DMS153 treated with DMSO at 0.1 percent for 48 hours (cell line): ENCODE measurements around the gene APLF.
"Not testable (repeated sequence)": the region's sequence is repeated elsewhere in the genome, so short reads cannot be mapped to it uniquely, and the experiment has no call there.

Experiments used
- DNase-seq: peaks from one replicate; lab custom pipeline; 2025; ENCODE audit not compliant: unreplicated experiment; lab: John Stamatoyannopoulos, UW

The APLF gene

GRCh38 chr2:68521037-68521436, 53.7 kb downstream of the APLF start:
- DNase-seq = no peak

- not testable (repeated sequence) for DNase-seq
These were observed 59.6 kb downstream of the APLF start for GRCh38 chr2:68526943-68527342.

- DNase-seq = not testable (repeated sequence)
These were observed 60.1 kb downstream of the APLF start for GRCh38 chr2:68527343-68528081.

GRCh38 chr2:68529156-68529555, 61.8 kb downstream of the APLF start:
- not testable (repeated sequence) for DNase-seq

- DNase-seq = not testable (repeated sequence)
These were observed 62.3 kb downstream of the APLF start for GRCh38 chr2:68529651-68530050.

GRCh38 chr2:68536000-68536399, 68.6 kb downstream of the APLF start:
- no peak for DNase-seq

- DNase-seq = no peak
These were observed 69.6 kb downstream of the APLF start for GRCh38 chr2:68537011-68537410.

GRCh38 chr2:68537809-68538208, 70.4 kb downstream of the APLF start:
- DNase-seq = no peak

GRCh38 chr2:68544811-68545210, 77.4 kb downstream of the APLF start:
- DNase-seq = no peak

- DNase-seq = no peak
These were observed 81.0 kb downstream of the APLF start for GRCh38 chr2:68548396-68548795.

GRCh38 chr2:68553098-68553497, 85.7 kb downstream of the APLF start:
- DNase-seq = no peak

- DNase-seq = not testable (repeated sequence)
These were observed 88.2 kb downstream of the APLF start for GRCh38 chr2:68555425-68556206.

- DNase-seq = no peak
These were observed 89.0 kb downstream of the APLF start for GRCh38 chr2:68556381-68556780.

- DNase-seq = no peak
These were observed 91.2 kb downstream of the APLF start for GRCh38 chr2:68558576-68558975.

- DNase-seq = no peak
These were observed 92.3 kb downstream of the APLF start for GRCh38 chr2:68559692-68560091.

GRCh38 chr2:68560545-68560944, 93.2 kb downstream of the APLF start:
- DNase-seq = no peak

- DNase-seq = no peak
These were observed 94.0 kb downstream of the APLF start for GRCh38 chr2:68561372-68561771.

GRCh38 chr2:68562934-68563333, 95.5 kb downstream of the APLF start:
- DNase-seq = no peak

GRCh38 chr2:68564426-68564825, 97.0 kb downstream of the APLF start:
- DNase-seq = no peak

GRCh38 chr2:68565273-68565672, 97.9 kb downstream of the APLF start:
- DNase-seq = no peak

GRCh38 chr2:68565858-68566257, 98.5 kb downstream of the APLF start:
- DNase-seq = no peak

- no peak for DNase-seq
These were observed 99.0 kb downstream of the APLF start for GRCh38 chr2:68566362-68566761.
